ENCODE data around the gene NUDT14.

The NUDT14 gene

DNA sequence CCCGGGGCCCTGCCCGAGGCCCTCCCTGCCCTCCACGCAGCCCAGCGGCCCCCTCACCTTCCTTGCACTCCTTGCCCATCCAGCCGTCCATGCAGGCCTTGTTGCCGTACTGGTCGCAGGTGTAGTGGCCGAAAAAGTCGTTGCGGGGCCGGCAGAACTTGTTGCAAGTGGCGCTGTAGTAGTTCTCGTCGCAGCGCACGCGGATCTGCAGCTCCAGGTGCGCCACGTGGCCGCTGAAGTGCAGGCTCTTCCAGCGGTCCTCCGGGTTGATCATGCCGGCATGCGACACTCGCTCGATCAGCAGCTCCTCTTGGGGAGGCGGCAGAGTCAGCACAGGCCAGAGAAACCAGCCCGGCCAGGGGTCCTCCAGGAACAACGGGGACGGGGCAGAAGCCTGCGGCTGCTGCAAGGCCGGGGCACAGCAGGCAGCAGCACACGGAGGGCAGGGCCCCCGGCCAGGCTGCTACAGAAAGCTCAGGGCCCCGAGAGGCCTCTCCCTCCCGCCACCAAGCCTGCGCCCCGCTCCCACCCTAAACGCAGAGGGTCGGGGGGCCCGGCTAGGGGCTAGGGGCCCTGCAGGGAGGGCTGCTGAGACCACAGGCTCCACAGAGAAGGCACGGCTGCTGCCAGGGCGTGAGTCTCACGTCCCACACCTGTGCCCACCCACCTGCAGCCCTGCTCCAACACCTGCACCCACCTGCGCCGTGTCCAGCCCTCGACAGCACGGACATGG lies 25.3 kb downstream of the NUDT14 start:
- DNase-seq, result no peak

DNA sequence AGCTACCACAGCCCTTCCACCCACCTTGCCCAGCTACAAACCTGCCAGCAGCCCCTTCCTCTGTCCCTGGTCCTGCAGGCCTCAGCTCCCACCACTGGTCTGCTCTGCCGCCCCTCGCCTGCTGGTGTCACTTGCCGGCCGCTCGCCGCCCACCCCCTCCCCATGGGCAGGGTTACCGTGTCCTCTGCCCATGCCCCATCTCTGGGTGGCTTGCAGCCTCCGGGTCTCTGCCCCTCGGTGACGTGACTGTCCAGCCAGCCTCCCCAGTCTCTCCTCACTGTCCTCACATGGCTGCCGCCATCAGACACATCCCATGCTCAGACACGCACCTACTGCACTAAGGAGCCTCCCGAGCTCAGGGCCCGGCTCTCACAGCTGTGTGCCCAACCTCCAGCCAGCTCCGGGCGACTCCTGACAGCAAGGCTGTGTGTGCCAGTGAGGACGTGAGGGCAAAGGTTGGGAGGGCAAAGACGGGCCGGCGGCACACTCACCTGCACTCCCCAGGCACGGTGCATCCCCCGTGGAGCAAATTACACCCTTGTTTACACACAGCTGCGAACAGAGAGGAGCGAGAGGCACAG lies 26.0 kb downstream of the NUDT14 start:
- DNase-seq, result peak; percentile 45

DNA sequence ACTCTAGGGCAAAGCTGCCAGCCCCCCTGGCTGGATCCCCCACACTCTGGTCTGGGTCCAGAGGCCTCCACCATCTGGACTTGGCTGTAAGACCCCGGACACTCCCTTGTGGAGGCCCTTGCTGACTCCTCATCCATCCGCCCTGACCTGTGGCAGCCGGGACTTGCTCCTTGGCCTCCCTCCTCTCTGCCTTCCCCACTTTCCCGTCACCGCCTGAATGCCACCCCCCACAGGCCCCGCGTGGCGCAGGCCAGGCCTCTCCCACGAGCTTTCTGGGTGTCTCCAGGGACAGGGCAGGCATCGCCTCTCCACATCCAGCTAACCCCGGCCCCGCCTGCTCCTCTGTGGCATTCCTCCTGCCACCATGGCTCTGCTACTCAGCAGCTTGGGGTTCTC lies 26.6 kb downstream of the NUDT14 start:
- no peak for DNase-seq

DNA sequence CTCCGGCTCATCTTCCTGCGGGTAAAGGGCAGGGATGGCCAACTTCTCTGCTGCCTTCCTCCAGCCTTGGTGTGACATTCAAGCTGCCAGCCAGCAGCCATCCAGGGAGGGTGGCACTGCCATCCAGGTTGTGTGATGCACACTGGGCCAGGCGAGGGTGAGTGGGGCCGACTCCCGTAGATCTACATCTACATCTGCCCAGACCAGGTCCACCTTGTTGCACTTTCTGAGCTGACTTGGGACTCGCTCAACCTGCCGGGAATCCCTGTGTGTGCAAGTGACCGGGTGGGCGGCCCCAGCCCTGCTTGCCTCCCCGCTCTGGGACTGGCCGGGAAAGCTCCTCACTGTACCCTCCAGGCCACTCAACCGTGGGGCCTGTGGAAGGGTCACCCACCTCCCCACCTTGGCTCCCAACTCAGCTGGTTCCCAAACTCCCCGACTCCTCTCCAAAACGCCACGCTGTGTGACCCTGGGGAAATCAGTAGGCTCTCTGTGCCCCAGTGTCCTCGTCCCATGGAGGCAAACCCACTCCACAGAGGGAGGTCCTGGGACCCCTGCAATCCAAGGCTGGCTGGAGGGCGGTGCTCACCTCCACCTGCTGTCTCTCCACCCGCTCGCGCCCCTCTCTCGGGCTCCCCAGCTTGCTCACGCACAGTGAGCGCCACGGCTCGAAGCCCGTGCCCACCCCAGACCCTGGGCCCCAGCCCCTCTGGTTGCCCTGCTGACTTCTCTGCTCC lies 27.2 kb downstream of the NUDT14 start:
- no peak for DNase-seq

DNA sequence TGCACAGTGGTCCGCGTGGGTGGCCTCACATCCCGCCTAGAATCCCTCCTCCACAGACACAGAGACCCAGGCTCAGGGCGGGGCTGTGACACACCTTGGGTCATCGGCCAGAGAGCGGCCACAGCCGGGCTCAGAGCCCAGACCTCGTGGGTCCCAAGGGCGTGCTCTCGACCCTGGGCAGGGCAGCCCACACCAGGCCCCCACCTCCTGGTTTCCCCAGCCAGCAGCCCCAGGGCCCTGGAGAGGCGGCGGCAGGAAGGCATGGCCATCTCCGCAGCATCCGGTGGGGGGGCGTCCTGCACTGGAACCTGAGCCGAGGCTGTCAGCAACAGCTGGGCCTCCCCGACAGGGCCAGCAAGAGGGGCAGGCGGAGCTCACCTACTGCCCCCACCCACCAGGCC lies 27.8 kb downstream of the NUDT14 start:
- DNase-seq, result no peak

DNA sequence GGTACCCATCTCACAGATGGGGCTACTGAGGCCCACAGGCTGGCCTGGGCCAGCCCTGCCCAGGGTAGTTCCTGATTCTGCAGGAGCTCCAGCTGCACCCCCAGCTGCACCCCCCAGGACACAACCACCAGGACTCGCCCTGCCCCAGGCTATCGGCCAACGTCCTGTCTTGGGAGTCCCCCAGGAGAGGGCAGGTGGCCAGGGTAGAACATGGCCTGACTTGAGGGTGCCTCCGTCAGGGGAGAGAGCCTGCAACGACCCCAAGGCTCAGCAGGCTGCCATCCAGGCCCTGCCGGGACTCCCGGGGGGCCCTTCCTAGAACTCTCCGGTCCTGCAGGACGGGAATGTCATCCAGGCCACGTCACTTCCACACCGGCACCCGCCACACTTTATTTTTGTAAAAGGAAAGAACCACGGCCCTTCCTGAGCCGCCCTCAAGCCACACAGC lies 28.3 kb downstream of the NUDT14 start:
- DNase-seq, result no peak

DNA sequence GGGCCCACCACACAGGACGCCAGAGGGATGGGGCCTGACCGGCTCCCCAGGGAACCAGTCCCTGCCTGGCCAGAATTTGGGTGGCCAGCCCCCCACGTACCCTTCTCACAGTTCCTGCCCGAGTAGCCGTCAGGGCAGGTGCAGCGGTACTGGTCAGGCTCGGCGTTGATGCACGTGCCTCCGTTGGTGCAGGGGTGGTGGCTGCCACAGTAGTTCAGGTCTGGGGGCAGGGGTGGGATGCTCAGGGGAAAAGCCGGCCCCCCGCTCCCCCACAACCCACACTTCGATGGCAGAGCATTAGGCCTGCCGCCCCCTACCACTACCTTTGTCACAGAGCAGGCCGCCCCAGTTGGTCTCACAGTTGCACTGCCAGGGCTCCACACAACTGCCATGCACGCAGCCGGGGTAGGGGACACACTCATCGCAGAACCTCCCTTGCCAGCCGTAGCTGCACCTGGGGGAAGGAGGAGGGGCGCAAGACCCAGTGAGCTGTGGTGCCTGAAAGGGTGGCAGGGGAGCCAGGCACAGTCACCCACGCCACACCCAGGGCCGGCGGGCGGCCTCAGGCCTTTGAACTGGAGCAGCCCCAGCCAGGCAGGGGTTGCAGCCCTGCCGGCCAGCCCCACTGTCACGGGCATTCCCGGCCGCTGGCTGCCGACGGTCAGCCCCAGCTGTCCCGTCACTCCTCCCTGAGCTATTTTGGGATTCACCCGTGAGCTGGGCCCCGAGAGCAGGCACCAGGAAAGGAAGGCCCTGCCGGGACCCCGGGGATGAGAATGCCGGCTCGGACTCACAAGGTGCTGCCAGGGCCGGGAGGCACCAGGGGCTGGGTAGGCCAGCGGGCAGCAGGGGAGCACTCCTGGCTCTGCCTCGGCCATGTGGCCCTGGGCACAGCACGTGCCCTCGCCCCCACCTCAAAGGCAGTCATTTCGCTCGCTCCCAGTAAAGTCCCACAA lies 29.0 kb downstream of the NUDT14 start:
- no peak for DNase-seq

DNA sequence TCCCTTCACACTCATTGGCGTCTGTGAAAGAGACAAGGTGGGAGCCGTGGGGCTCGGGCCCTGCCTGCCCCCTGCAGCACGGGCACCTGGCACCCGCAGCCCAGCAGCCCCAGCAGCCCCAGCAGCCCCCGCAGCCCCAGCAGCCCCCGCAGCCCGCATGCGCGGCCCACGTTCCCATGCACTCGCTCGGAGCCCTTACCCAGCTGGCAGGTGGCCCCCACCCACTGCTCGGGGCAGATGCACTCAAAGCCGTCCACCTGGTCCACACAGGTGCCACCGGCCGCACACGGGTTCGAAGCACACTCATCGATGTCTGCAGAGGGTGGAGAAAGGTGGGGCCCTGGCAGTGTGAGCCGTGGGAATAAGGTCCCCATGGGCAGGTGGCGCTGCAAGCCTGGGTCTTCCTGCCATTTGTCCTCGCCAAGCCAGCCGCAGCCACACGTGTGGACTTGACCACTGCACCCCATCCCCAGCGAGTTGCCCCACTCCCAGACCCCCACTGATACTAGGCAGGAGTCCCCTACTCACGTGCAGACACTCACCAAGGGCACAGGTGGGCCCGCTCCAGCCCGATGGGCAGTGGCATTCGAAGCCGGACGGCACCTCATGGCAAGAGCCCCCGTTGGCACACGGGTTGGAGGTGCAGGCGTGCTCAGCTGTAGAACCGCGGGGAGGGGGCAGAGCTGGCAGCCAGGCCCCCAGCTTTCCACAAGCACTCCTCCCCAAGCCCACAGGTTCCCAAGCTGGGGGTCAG lies 29.9 kb downstream of the NUDT14 start:
- no peak for DNase-seq

DNA sequence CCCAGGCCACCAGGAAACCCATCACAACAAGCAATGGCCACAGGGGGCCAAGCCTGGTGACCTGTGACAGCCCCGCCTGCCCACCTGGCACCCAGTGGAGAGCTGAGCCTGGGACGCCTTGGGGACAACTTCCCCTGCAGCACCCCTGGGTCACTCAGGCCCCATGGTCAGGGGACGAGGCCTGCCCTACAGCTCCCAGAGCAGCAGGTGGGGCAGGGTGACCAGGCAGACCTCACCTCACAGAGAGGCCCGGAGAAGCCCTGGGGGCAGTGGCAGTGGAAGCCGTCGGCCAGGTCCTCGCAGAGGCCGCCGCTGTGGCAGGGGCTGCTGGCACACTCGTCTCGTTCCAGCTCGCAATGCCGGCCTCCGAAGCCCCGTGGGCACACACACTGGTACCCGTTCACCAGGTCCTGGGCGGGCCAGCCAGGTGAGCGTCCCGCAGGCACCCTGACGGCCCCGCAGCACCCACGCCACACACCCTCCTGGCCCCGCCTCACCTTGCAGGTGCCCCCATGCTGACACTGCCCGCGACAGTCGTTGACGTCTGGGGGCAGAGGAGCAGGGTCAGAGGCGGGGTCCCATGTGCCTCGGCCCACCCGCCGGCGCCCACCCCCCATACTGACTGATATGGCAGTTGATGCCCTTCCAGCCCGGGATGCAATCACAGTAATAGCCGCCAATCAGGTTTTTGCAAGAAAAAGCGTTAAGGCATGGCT lies 30.6 kb downstream of the NUDT14 start:
- DNase-seq, result no peak

DNA sequence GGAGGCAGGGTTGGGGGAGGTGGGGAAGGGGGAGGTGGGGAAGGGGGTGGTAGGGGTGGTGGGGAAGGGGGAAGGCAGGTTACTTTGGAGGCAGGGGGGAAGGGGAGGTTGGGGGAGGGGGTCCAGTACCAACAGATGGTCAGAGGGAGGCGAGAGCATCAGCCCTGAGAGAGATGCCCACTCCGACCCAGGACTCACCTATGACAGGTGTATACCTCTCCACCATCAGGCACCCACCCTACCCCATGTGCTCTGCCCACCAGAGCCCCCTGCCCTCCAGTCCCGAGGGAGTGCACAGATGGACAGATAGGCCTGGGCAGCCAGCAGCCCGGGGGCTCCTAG lies 31.1 kb downstream of the NUDT14 start:
- no peak for DNase-seq

DNA sequence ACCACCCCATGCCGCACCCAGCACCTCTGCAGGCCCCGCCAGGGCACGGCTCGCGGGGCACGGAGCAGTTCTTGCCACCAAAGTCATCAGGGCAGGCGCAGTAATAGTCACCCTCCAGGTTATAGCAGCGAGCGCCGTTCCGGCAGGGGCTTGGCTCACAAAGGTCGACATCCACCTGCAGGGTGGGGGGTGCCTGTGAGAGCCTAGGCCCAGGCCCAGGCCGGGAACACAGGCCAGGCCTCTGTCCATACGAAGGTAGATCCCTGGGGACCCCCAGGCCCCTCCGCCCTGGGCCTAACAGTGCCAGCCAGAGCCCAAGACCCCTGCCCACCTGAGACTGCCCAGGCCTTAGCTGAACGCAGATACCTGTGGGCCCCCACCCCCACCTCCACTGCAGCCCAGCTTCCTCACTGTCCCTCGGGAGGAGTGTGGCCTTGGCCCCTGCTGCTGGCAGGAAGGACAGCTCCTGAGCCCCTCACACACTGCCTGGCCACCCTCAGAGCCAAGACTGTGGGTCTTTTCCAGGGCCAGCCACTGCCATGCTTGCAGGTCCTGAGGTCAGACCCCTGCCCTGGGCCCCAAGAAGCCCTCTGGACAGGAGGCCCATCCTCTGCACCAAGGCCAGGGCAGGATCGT lies 31.8 kb downstream of the NUDT14 start:
- no peak for DNase-seq

DNA sequence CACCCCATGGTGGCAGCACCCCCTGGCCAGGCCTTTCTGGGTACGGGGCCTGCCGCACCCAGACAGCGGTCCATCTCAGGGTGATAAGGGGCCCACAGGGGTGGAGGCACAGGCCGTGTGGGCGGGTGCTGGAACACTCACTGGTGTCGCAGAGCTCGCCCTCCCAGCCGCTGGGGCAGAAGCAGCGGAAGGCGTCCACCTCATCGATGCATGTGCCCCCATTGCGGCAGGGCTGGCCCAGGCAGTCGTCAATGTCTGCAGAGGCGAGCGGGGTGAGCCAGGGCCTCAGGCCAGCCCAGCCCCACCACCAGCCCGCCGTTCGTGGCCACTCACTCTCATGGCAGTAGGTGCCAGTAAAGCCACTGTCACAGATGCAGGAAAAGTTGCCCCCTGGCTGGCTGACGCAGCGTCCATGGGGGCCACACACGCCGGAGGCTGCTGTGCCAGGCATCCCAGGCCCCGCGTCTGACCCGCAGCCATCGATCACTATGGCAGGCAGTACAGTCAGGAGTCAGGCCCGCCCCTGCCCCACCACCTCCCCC lies 32.4 kb downstream of the NUDT14 start:
- no peak for DNase-seq

DNA sequence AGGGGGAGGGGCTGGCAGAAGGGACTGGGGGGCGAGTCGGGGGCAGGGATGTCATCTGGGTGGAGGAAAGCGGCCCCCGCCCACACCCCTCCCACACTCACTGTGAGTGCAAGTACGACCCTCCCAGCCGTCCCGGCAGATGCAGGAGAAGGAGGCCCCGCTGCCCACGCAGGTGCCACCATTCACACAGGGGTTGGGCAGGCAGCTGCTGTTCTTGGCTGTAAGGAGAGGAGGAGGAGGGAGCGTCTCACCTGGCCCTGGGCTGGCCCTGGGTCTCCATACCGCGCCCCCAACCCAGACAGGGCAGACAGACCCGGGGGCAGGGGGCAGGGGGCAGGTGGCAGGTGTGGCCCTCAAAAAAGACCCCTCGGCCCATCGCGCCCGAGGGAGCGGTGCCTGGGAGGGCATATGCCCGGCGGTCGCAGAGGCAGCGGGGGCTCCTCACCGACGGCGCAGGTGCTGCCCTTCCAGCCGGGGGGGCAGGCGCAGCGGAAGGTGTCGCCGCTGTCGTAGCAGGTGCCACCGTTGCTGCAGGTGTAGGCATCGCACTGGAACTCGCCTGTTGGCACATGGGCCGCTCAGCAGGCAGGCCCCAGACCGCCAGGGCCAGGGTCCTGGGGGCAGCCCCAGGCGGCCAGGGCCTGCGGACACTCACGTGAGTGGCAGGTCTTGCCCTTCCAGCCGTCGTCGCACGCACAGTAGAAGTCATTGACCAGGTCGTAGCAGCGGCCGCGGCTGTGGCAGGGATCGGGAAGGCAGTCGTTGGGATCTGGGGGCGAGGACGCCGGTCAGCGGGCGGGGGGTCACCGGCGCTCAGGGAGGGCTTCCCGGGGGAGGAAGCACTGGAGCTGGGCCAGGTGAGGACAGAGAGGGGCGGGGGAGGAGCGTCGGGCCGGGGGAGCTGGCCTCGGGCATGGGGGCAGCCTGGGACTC lies 33.2 kb downstream of the NUDT14 start:
- no peak for DNase-seq

DNA sequence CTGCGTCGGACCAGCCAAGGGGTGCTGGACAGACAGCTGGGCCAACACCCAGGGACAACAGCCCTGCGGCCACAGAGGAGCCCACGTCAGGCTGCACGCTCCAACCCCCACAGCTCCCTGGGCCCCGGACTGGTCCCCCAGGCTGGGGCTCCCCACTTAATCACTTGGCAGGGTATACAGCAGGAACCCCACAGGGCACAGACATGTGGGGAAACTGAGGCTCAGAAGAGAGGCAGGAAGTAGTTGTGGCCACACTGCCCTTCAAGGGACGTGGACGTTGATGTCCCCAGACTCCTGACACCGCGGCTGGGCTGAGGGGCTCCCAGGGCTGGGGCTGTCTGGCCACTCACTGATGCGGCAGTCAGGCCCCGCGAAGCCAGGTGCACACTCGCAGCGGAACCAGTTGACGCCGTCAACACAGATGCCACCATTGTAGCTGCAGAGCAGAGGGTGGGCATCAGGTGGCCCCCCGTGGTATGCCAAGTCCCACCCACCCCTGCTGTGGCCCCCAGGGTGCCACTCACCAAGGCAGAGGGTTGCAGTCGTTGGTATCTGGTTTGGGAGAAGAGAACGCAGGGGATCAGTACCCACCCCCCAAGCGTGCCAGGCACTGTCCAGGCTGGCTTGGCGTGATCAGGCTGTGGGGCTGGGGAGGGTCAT lies 34.0 kb downstream of the NUDT14 start:
- no peak for DNase-seq

DNA sequence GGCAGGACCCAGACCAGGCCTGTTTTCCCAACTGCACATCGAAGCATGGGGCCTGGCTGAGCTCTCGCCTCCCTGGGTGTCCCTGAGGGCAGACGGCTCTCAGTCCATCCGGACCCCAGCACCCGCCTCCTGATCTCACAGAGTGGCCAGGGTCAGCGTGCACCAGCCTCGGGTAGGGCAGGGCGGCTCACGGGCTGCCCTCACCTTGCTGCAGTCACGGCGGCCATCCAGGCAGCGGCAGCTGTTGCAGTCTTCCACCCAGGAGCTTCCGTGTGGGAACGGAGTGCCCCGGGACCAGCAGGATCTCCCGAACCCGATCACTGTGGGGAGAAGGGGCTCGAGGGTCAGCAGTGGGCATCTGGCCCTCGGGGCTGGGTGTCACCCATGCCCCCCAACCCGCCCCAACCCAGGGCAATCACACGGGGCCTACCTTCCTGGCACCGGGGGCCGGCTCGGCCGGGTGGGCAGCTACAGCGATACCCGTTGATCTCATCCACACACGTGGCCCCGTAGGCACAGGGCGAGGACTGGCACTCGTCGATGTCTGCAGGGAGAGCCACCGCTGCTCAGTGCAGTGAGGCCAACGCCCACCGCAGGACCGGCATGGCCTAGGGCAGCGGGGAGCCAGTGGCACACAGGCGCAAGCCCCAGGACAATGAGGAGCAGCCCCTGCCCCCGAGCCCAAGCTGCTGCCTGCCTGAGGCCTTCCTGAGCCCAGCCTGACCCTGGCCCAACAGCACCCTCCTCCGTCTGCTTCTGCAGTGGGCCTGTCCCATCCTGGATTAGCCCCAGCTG lies 34.7 kb downstream of the NUDT14 start:
- DNase-seq, result no peak

DNA sequence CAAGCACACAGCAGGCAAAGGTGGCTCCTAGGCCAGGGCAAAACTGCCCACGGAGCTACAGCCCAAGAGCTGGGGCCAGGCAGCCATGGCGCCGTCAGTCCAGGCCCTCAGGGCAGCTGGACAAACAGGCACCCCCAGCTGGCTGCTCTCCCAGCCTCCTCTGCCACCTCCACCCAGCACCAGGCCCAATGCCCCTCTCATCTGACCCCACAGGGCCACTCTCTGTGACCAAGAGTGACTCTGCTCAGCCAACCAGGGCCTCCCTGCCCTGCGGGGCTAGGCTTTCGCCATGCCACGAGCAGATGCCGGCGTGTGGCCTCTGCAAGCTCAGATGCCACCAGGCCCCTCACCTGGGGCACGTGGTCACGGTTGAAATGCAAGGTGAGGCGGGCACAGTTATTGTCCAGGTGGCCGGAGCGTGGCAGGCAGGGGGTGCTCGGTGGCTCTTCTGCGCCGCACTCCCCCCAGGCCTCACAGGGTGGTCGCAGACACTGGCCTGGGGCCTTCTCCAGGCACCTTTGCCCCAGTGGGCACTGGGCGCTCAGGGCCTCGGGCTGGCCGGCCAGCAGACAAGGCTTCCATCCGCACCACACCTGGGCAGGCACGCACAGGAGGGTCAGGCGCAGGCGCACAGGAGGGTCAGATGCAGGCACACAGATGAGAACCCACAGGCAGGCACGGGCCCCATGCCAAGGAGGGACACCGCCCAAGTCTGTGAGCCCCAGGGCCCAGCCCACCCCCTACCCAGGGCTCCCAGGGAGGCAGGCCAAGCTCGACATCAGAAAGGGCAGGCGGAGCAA lies 35.5 kb downstream of the NUDT14 start:
- no peak for DNase-seq

DNA sequence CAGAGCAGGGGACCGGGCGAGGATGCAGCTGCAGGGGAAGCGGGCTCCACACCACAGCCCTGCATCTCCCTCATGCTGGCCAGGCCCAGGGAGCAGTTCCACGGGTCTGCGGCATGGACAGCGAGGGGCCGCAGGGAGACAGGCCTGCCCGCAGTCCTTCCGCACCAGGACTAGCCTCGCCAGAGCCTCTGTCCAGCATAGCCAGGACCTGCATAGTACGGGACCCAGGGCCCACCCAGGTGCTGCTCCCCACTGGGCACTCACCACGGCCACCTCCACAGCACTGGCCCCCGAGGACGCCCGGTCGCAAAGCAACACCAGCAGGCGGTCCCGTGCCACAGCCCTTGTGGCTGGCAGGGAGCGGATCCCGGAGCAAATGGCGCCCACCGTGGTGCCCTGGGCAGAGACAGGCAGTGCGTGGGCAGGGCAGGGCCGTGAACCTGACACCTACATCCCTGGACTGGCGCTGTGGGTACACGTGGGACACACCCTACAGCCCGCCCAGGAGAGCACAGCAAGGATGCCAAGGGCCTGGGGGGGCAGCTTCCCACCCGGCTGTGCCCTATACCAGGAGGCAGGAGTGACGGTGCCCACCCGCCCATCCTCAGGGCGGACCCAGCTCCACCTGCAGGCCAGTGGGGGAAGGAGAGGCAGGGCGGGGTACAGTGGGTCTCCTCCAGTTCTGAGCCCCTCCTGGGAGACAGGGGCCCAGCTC lies 36.3 kb downstream of the NUDT14 start:
- no peak for DNase-seq

Data from COR-L47 (cell line).